ENCODE results near the gene WDR6.
"Not testable (repeated sequence)": the region's sequence is repeated elsewhere in the genome, so short reads cannot be mapped to it uniquely, and the experiment has no call there.

Gene WDR6

DNA sequence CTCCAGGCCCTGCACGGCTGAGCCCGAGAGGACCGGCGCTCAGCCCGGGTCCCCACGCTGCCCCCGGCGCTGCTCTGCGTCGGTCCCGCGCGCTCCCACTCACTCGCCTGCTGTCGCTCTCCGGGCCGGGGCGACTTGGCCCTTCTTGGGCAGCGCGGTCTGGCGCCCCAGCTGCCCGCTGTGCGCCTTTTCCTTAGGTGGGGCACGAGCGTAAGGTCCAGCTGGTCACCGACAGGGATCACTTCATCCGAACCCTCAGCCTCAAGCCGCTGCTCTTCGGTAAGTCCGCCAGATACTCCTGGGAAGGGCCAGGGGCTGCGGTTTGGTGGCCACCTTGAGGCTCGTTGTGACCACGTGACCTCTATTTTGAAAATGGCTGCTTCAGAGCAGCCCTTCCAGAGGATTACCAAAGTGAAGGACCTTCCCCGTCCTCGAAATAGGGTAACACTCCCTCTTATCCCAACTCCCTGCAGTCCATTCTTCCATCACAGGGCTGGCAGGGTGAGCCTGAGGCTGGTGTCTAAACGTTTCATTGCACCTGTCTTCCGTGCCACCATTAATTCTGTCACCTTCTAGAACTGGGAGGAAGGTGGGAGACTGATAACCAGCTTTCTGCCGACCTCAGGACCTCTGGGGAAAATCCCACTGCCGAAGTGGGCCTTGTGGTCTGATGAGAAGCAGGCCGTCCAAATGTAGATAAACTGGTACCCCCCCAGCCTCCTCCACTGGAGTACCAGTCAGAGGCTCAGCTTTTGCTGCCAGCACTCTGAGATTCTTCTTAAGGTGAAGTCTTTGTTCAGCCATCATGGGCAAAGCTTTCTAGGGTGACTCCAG is 16.3 kb upstream of the WDR6 start:
- in situ Hi-C loops (cut with HindIII; ENCODE audit: low sequenced_read_pairs) = no loop called here

DNA sequence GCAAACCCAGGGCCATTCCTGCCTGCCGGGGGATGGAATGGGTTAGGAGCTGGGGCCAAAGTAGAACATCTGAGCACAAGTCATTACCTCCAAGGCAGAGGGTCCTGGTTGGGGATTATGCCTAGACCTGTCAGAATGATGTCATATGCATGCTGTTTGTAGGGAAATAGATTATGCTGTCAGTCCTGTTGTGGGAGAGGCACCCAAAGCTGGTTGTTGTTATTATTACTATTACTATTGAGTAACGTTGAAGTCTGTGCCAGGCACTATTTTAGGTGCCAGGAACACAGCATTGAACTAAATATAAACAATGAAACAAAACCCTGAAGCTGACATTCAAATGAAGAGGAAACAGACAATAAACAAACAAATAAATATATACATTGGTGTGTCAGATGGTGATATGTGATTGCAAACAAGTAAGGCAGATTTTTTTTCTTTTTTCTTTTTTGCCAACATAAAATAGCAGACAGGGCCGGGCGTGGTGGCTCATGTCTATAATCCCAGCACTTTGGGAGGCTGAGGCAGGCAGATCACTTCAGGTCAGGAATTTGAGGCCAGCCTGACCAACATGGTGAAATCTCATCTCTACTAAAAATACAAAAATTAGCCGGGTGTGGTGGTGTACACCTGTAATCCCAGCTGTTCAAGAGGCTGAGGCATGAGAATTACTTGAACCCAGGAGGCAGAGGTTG is 15.2 kb upstream of the WDR6 start:
- in situ Hi-C loops (cut with HindIII; ENCODE audit: low sequenced_read_pairs) = no loop called here

- in situ Hi-C loops (cut with HindIII; ENCODE audit: low sequenced_read_pairs) = no loop called here
Measured at GRCh38 chr3:48993834-48994233, 13.4 kb upstream of the WDR6 start.

GRCh38 chr3:48996640-48997039 is 10.6 kb upstream of the WDR6 start:
- in situ Hi-C loops (cut with HindIII; ENCODE audit: low sequenced_read_pairs) = no loop called here

DNA sequence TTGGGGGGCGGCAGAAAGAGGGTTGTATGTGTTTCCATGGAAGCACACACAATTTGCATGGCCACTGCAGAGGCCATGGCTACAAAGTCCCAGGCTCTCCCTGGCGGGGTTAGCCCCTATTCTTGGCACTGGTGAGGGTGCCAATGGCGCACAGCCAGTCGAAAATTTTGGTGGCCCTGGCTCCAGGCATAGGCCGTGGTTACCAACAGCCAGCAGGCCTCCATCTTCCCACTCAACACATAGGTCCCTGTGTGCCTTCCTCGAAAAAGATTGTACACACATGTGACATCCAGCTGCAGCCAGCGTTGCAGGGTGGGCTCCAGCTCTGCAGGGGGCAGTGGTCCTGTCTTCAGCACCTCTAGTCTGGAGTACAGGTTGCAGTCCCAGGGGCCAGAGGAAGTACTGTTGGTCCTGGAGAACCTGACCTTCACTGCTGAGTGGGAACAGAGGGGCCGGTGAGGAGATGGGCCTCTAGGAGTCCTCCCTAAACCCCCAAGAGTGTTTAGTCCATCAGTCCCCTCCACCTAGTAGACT is 10.0 kb upstream of the WDR6 start:
- in situ Hi-C loops (cut with HindIII; ENCODE audit: low sequenced_read_pairs) = no loop called here

DNA sequence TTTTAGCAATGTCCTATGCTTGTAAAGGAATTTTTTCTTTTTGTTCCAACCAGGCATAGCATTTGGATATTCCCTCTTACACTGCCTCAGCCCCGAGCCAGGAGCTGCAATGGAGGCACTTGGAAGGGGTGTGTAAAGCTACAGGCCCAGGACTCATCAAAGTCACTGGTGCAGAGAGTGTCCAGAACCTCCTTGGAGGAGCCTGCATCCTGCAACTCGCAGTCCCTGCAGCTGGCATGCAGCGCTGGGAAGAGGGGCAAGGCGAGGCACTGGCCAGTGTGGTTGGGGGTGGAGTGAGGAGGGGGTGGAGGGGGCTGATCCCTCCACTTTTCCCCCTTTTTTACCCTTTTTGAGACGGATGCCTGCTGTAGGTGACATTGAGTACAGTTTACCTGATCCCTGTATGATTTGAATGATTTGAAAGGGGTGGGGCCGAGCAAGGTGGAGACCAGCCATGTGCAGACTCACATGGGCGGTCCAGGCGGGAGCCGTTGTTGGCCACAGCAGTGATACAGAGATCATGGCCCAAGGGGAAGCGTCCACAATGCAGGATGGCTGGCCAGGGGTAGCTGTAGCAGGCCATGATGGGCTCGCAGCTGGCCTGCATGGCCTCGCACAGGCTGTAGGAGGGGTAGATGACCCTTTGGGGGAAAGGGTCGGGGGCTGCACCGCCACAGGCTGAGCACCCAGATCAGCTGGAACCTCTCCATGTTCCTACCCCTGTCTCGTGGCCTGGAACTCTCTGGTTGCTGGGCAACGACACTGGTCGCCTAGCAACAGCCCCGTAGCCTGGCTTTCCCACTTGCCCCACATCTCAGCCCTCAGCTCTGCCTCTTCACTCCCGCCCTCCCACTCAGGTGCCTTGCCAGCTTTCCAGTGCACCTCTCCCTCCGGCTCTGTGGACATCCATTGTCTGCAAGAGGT is 9.2 kb upstream of the WDR6 start:
- in situ Hi-C loops (cut with HindIII; ENCODE audit: low sequenced_read_pairs) = no loop called here

DNA sequence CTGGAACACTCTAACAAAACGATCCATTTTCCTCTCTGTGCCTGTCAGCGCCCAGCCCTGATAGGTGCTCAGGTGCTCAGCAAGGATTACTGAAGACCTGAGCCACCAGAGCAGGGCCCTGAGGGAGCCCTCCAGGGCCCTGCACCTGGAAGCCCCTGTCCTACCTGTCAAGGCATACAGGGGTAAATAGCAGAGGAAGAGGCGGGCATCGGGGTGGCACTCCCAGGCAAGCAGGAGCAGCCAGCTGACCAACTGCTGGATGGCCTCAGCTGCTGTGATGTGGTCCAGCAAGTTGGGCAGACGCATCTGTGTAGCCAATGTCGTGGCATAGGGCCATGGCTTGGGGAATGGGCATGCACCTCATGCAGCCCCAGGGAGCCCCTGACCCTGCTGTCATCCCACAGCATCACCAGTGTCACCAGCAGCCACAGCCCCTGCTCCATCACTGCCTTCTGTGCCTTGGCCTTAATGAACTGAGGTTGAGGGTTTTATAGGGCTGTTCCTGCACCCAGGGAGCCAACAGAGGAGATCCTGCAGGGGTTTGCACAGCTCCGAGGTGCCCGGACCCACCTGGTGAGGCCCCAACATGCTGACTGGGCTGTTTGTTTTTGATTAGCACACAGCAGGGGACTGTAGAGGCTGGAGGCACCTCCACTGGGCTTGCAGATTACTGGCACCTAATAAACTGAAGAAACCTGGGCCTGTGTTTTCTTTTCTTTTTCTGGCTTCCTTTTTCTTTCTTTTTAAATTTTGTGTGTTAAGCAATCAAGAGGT is 7.9 kb upstream of the WDR6 start:
- in situ Hi-C loops (cut with HindIII; ENCODE audit: low sequenced_read_pairs) = no loop called here

DNA sequence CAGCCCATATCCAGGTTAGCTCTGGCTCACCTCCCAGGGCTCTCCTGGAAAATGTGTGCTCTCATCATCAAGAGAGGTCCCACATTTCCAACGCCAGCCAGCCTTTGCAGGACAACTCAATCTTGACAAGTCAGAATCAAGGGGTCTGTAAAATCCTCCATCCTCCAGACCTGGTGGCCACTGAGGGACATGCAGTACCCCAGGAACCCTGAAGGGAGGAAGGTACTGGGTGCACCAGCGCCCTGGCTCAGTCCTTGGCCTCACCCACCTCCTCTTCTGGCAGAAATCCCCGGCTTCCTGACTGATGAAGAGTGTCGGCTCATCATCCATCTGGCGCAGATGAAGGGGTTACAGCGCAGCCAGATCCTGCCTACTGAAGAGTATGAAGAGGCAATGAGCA is 6.0 kb upstream of the WDR6 start:
- in situ Hi-C loops (cut with HindIII; ENCODE audit: low sequenced_read_pairs) = no loop called here

DNA sequence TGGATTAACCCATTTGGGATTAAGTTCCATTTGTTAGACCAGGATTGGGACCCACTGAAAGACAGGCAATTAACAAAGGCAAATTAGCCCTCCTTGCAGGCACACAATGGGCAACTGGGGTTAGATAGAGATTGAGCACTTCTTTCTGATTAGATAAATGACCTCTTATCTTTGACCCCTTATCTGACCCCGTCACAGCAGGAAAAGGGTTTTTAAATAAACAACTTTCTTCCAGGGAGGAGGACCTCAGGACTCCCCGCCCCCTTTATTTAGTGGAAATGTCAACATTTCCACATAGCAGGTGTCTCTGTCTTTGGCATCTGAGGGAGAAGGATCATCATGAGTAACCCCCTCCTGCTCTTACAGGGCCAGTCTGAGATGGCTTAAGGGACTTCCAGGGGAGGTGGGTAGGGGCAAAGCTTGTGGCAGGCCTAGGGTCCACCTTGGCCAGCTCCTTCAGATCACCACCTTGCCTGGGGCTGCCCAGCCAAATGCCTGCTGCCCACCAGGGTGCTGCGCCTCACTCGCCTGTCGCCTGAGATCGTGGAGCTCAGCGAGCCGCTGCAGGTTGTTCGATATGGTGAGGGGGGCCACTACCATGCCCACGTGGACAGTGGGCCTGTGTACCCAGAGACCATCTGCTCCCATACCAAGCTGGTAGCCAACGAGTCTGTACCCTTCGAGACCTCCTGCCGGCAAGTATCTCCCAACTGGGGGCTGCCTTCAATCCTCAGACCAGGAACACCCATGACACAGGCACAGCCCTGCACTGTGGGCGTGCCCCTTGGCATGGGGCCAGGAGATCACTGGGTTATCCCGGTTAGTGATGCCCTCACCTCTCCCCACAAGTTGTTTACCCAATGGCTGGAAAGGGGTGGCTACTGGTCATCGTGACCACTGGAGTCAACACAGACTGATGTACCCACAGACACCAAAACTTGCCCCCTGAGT is 2.6 kb upstream of the WDR6 start:
- in situ Hi-C loops (cut with HindIII; ENCODE audit: low sequenced_read_pairs) = no loop called here

DNA sequence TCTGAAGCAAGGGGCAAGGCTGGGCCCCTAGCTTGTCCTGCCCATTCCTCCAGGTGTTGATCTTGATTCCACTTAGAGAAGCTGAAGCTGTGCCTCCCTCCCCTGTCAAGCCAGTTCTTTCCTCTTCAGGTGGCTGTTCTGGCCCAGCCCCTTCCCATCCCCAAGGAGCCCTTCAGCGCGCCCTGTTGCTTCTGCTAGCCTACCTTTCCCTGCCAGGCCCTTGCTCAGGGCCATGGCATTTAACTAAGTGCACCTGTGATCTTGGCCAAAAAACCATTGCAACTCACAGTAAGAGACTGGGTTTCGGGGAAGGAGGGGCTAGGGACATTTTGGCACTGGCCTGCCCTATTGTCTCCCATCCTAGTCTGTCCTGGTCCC is 1.9 kb upstream of the WDR6 start:
- in situ Hi-C loops (cut with HindIII; ENCODE audit: low sequenced_read_pairs) = no loop called here

DNA sequence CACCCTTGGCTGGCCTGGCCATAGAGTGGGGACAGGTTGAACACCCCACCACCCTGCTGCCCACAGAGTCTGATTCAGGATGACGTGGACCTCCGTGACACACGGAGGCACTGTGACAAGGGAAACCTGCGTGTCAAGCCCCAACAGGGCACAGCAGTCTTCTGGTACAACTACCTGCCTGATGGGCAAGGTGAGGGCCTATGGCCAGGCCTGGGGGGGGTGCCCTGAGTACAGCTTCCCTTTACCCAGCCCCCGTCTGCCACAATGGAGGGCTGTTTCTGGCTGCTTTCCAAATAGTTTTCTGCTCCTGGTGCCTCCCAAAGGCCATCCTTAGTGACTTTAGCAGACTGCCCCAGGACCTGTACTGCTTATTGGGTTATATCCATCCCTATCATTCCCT is 1.2 kb upstream of the WDR6 start:
- in situ Hi-C loops (cut with HindIII; ENCODE audit: low sequenced_read_pairs) = no loop called here

GRCh38 chr3:49006408-49007067 is 653 bp upstream of the WDR6 start:
- in situ Hi-C loops (cut with HindIII; ENCODE audit: low sequenced_read_pairs) = no loop called here

GRCh38 chr3:49007771-49008528 is 759 bp downstream of the WDR6 start:
- in situ Hi-C loops (cut with HindIII; ENCODE audit: low sequenced_read_pairs) = no loop called here

GRCh38 chr3:49008627-49009026 is 1.4 kb downstream of the WDR6 start:
- in situ Hi-C loops (cut with HindIII; ENCODE audit: low sequenced_read_pairs) = not testable (repeated sequence)

DNA sequence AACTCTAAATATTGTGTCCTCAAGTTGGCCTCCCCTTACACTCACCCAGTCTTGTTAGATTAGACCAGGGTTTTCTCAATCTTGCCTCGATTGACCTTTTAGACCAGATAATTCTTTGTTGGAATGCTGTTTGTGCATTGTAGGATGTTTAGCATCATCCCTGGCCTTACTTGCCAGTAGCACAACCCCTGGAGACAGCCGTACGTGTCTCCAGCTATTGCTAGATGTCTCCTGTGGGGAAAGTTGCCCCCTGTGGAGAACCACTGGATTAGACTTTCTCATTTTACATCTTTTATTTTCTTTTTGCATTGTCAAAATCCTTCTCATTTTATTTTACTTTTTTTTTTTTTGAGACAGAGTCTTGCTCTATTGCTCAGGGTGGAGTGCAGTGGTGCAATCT is 2.2 kb downstream of the WDR6 start:
- in situ Hi-C loops (cut with HindIII; ENCODE audit: low sequenced_read_pairs) = no loop called here

DNA sequence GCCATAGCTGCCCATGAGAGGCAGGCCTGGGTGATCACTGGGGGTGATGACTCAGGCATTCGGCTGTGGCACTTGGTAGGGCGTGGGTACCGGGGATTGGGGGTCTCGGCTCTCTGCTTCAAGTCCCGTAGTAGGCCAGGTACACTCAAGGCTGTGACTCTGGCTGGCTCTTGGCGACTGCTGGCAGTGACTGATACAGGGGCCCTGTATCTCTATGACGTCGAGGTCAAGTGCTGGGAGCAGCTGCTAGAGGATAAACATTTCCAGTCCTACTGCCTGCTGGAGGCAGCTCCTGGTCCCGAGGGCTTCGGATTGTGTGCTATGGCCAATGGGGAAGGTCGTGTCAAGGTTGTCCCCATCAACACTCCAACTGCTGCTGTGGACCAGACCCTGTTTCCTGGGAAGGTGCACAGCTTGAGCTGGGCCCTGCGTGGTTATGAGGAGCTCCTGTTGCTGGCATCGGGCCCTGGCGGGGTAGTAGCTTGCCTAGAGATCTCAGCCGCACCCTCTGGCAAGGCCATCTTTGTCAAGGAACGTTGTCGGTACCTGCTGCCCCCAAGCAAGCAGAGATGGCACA is 5.3 kb downstream of the WDR6 start:
- in situ Hi-C loops (cut with HindIII; ENCODE audit: low sequenced_read_pairs) = no loop called here

DNA sequence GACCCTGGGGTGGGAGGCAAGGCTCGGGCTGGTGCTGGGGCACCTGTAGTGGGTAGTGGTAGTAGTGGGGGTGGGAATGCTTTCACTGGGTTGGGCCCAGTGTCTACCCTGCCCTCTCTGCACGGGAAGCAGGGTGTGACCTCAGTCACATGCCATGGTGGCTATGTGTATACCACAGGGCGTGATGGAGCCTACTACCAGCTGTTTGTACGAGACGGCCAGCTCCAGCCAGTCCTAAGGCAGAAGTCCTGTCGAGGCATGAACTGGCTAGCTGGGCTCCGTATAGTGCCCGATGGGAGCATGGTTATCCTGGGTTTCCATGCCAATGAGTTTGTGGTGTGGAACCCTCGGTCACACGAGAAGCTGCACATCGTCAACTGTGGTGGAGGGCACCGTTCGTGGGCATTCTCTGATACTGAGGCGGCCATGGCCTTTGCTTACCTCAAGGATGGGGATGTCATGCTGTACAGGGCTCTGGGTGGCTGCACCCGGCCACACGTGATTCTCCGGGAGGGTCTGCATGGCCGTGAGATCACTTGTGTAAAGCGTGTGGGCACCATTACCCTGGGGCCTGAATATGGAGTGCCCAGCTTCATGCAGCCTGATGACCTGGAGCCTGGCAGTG is 6.0 kb downstream of the WDR6 start:
- in situ Hi-C loops (cut with HindIII; ENCODE audit: low sequenced_read_pairs) = no loop called here
